ENCODE measurements around the gene ZNF467.

ZNF467 gene

GRCh38 chr7:149804106-149804505, 30.7 kb upstream of the ZNF467 start:
- DNase-seq, result no peak

GRCh38 chr7:149803551-149804074, 30.2 kb upstream of the ZNF467 start:
- DNase-seq, result no peak

GRCh38 chr7:149802966-149803365, 29.6 kb upstream of the ZNF467 start:
- DNase-seq, result no peak

- no peak for DNase-seq
Observed at GRCh38 chr7:149801816-149802215, 28.4 kb upstream of the ZNF467 start.

- no peak for DNase-seq
Observed at GRCh38 chr7:149801002-149801566, 27.7 kb upstream of the ZNF467 start.

- no peak for DNase-seq
Observed at GRCh38 chr7:149800169-149800555, 26.8 kb upstream of the ZNF467 start.

GRCh38 chr7:149799397-149800168, 26.2 kb upstream of the ZNF467 start:
- DNase-seq, result no peak

- DNase-seq, result no peak
Observed at GRCh38 chr7:149797771-149798170, 24.4 kb upstream of the ZNF467 start.

GRCh38 chr7:149796287-149796860, 23.0 kb upstream of the ZNF467 start:
- DNase-seq, result no peak

GRCh38 chr7:149795126-149795525, 21.7 kb upstream of the ZNF467 start:
- DNase-seq, result no peak

GRCh38 chr7:149794661-149795060, 21.3 kb upstream of the ZNF467 start:
- DNase-seq, result no peak

- no peak for DNase-seq
Observed at GRCh38 chr7:149793261-149793660, 19.9 kb upstream of the ZNF467 start.

GRCh38 chr7:149792220-149792595, 18.8 kb upstream of the ZNF467 start:
- no peak for DNase-seq

GRCh38 chr7:149791411-149792219, 18.2 kb upstream of the ZNF467 start:
- DNase-seq, result no peak

- DNase-seq, result no peak
Observed at GRCh38 chr7:149790754-149791360, 17.5 kb upstream of the ZNF467 start.

GRCh38 chr7:149790146-149790548, 16.8 kb upstream of the ZNF467 start:
- no peak for DNase-seq

- no peak for DNase-seq
Observed at GRCh38 chr7:149789101-149789500, 15.7 kb upstream of the ZNF467 start.

GRCh38 chr7:149788300-149788851, 15.0 kb upstream of the ZNF467 start:
- no peak for DNase-seq

GRCh38 chr7:149787428-149788299, 14.3 kb upstream of the ZNF467 start:
- DNase-seq, result no peak

GRCh38 chr7:149785983-149786382, 12.6 kb upstream of the ZNF467 start:
- DNase-seq, result no peak

GRCh38 chr7:149785402-149785801, 12.0 kb upstream of the ZNF467 start:
- DNase-seq, result no peak

- DNase-seq, result no peak
Observed at GRCh38 chr7:149784251-149784608, 10.8 kb upstream of the ZNF467 start.
